Measurements from ENCODE around the gene RIMOC1.

- no peak for TF ChIP-seq CTCF (IDR thresholded peaks at IDR 0.05; ENCODE audit: insufficient read depth, low read length)
- no peak for TF ChIP-seq POLR2AphosphoS5 (IDR thresholded peaks at IDR 0.05; ENCODE audit: low read depth)
- TF ChIP-seq GABPA (IDR thresholded peaks at IDR 0.05; ENCODE audit: low read depth): no peak
- TF ChIP-seq, protein P1, sequence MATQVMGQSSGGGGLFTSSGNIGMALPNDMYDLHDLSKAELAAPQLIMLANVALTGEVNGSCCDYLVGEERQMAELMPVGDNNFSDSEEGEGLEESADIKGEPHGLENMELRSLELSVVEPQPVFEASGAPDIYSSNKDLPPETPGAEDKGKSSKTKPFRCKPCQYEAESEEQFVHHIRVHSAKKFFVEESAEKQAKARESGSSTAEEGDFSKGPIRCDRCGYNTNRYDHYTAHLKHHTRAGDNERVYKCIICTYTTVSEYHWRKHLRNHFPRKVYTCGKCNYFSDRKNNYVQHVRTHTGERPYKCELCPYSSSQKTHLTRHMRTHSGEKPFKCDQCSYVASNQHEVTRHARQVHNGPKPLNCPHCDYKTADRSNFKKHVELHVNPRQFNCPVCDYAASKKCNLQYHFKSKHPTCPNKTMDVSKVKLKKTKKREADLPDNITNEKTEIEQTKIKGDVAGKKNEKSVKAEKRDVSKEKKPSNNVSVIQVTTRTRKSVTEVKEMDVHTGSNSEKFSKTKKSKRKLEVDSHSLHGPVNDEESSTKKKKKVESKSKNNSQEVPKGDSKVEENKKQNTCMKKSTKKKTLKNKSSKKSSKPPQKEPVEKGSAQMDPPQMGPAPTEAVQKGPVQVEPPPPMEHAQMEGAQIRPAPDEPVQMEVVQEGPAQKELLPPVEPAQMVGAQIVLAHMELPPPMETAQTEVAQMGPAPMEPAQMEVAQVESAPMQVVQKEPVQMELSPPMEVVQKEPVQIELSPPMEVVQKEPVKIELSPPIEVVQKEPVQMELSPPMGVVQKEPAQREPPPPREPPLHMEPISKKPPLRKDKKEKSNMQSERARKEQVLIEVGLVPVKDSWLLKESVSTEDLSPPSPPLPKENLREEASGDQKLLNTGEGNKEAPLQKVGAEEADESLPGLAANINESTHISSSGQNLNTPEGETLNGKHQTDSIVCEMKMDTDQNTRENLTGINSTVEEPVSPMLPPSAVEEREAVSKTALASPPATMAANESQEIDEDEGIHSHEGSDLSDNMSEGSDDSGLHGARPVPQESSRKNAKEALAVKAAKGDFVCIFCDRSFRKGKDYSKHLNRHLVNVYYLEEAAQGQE (IDR thresholded peaks at IDR 0.05; ENCODE audit: insufficient replicate concordance, low read depth): no peak
- no peak for TF ChIP-seq SPI1 (IDR thresholded peaks at IDR 0.05; ENCODE audit: borderline replicate concordance, low read depth)
These were observed 4.4 kb downstream of the RIMOC1 start for GRCh38 chr5:41908374-41909079.
